Dedifferentiated amniotic fluid mesenchymal stem cell (primary cell): ENCODE measurements around the gene MCC.
"Not testable (repeated sequence)": the region's sequence is repeated elsewhere in the genome, so short reads cannot be mapped to it uniquely, and the experiment has no call there.

Experiments
- DNase-seq: peaks from one replicate; pipeline ENCODE4 v3.0.0-alpha.2; 2016; ENCODE audit errors: extremely low spot score

Gene MCC

DNA sequence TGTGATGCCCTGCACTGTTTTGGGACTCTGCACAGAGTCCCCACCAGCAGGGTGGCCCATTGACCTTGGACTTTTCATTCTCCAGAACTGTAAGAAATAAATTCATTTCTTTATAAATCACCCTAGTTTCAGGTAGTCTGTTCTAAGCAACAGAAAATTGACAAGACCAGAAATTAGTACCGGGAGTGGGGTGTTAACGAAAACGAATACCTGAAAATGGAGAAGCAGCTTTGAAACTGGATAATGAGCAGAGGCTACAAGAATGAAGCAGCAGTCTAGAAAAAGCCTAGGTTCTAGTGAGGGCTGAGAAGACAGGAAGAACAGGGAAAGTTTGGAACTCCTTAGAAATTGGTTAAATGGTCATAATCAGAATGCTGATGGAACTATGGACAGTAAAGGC is 2.1 kb upstream of the MCC start:
- DNase-seq: no peak

DNA sequence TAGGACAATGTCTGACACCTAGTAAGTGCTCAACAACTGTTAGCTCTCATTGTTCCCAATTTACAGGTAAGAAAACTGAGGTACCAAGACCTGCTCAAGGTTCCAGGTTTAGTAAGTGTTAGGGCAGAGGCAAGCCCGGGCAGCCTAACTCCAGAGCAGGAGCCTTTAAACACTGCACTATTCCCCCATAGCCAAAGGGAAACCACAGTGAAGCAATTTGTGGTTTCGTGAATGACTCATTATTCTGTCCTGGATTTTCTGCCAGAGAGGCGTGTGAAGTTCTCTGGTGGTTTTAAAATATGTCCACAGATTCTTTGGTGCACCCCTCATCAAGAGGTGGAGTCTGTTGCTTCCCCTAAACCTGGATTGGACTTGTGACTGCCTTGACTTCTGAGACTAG is 1.0 kb upstream of the MCC start:
- peak; percentile 96 for DNase-seq

DNA sequence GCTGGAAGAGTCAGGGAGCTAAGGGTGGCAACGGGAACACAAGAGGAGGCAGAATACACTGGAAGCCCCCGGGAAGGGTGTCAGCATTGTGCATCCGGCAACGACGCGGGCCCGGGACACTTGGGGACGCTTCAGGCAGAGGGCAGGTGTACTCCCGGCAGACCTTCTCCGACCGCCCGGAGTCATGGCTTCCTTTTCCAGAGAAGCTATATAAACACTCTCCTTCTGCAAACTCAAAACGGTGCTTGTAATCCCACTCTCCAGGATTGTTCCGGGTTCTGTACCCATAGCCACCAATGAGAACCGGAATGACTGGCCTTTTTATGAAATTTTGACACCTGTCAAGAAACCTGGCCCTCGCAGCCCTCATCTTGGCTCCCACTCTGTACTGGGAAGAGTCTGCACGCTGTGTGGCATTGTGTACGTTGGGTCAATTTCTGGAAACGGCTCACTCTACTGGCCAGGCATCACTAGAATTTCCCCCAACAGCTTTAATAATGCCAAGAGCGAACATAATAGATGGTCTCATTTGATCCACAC is 462 bp upstream of the MCC start:
- DNase-seq: no peak

DNA sequence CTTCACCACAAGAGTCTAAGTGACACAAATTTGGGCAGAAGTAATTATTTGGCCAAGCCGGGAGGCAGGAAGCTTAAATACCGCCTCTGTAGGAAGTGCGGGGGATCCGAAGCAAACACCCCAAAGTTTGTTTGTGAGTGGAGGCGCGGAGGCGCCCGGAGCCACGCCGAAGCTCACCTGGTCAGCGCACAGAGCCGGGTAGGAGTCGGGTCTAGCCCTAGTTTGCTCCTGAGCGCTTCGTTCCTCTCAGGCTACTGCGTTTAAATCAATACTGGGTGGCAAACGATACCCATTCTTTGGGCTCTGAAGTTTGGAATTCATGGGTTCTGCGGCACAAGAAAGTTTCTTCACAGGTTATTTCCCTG is 855 bp downstream of the MCC start:
- no peak for DNase-seq

DNA sequence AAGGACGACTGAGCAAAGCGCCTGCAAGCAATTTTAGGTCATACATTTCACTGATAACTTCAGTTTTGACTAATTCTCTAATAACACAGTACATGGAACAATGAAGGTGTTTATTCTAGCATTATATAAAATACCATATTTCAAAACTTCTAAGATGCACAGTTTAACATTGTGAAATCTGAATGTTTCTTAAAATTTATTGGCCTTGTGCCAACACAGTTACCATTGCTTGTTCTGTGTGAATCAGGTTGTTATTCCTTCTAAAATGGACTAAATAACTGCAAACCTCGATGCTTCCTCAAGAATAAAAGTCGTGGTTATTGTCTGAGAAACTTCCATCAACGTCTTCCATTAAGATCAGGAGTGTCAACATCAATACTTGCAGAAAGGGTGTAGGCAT is 8.0 kb downstream of the MCC start:
- DNase-seq: no peak

DNA sequence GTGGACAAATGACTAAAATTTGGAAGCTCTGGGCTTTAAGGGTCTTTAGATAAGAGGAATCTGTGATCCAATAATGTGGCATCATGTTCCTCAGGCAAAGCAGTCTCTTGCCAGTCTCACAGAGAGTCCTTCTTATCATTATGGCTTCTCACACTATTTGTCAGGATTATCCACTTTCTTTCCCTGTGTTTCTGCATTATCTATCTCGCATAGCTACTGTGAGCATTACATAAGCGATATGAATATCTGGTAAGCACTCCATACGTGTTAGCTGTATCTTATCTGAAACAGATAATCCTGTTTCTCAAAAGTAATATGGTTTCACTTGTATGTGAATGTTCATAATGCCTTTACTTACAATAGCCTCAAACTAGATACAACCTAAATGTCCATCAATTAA is 9.6 kb downstream of the MCC start:
- no peak for DNase-seq

DNA sequence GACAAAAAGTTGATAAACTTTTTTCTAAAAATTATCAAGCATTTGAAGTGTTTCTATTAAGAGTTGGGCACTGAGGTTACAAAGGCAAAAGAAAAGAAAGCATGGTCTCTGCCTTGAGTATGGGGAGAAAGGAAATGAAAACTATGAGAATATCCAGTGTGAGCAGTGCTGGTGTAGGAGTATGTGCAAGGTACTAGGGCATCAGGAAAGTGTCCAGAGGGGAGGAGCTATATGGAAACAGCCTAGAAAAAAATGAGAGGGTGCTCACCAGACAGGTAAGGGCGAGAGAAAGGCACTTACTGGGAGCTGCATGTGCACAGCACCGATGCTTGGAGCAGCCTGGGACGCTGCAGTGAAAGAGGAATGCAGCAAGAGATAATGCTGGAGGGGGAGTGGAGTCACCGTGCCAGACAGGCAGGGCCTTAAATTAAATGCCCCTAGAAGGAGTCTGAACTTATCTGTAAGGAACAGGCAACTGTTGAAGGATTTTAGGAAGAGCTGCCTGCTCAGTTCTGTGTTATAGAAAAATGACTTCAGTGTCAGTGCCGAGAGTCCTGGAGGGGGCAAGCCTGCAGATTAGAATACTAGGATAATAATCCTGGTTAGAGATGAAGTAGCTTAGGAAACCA is 14.0 kb downstream of the MCC start:
- DNase-seq: no peak

DNA sequence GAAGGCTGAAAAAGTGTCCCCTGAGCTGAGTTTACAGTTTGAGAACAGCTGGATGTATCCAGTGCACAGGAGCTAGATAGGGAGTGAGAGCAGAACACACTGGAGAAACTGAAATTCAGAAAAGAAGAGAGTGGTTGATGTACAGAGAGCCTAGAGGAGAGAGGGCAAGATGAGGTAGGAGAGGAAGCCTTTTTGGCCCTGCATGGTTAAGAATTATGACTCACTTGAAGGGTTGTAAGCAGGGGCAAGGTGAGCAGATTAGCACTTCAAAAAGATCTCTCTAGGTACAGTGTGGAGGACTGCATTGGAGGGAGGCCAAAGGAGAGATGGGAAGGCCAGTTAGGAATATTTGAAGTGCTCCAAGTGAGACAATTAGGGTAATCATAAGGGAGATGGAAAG is 25.2 kb downstream of the MCC start:
- no peak for DNase-seq

DNA sequence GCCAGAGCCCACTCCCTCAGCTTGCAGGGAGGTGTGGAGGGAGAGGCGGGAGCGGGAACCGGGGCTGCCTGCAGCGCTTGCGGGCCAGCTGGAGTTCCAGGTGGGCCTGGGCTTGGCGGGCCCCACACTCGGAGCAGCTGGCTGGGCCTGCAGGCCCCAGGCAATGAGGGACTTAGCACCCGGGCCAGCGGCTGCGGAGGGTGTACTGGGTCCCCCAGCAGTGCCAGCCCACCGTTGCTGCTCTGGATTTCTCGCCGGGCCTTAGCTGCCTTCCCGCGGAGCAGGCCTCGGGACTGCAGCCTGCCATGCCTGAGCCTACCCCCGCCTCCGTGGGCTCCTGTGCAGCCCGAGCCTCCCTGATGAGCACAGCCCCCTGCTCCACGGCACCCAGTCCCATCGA is 31.1 kb downstream of the MCC start:
- DNase-seq: not testable (repeated sequence)

DNA sequence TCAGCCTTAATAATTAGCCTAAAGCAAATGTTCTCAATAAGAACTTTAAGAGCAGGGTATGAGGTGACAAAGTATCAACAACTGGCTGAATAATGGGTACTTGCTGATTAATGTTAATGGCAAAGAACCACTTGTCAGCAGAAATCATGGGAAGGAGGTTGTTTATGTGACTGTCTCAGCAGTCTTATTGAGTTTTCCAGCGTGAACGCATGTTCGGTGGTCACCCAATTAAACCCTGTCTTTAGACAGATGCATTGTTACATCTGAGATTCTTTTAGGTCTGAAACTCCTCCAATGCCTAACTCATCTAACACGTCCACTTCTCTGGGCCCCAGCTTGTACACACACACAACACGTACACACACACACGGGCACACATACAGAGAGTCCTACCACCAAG is 35.3 kb downstream of the MCC start:
- no peak for DNase-seq

DNA sequence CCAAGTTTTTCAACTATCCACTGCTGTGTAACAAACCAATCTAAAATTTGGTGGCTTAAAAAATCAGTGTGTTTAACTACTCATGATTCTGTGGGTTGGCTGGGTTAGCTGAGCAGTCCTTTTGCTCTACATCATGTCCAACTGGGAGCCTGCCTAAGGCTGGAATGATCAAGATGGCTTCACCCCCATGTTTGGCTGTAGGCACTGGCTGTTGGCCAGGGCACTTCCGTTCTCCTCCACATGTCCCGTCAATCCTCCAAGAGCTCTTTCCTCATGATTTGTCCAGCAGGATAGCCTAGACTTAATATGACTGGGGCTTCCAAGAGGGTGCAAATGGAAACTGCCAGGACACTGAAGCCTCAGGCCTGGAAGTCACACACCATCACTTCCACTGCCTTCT is 36.5 kb downstream of the MCC start:
- no peak for DNase-seq

DNA sequence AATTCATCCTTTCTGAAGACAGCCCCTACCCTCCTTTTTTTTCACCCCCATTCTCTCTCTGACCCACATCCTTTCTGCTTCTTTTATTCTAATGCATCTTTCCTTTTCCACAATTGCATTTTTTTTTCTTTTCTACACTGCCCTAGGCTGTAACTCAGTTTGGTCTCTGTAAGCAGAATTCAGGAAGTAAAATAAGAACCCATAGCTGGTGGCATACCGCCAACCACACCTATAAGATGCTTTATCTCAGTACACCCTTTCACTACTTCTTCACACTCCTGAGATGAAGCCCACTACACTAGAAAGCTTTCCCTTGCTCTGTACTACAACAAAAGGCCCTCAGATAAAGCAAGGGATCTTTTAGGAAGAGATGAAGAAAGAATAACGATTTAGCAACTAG is 37.3 kb downstream of the MCC start:
- DNase-seq: no peak

DNA sequence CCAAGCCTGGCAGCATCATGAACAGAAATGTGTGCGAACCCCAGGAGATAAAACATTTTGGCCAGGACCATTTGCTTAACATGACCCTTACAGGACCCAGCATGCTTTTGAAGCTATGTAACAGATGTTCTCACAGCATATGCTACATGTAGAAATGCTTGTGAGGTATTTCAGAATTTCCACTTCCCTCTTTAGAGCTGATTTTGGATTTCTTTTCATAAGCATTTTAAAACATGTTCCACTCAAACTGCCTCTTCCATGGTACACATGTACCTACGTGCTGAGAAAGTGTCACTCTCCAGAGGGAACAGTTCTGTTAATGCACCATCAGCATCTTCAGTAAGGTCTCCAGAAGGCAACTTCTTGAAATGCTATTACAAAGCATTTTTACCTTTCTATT is 37.8 kb downstream of the MCC start:
- peak; percentile 32 for DNase-seq

DNA sequence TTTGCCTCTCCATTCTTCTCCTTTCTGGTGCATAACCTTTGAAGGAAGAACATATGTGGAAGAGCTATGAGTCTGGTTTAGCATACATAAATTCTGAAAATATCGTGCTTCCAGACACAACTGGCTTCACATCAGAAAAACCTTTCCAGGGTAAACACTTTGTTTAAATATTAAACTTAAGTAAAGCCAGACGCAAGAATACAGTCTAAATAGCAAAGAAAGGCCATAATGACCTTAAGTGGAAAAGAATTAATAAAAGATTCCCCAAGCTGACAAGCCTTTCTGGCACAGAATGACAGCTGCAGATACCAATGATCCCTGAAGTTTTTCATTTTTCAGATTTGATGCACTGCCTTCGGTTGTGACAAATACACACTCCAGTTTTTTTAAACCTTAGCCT is 40.0 kb downstream of the MCC start:
- DNase-seq: no peak

DNA sequence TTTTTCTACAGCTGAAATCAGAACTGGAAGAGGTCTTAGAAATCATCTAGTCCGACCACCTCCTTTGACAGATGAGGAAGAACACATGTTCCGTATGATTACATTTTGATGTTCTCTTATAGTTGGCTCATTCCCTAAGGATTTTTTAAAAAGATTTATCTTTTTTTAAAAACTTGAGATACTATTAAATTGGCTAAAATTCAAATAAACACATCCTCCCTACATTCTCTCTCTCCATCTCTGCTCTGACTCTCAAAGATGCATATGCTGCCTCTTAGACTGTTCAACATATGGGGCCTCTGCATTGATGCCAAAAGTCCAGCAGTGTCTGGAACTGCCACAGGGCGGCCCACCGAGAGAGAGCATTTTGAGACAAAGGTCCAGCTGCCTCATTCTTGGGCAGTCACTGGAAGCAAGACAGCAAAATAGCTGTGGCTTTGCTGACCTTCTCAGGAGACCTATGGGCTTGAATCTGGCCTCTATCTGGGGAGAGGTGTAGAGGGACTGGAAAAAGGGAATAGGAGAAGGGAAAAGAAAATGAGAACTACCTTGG is 40.7 kb downstream of the MCC start:
- DNase-seq: no peak

DNA sequence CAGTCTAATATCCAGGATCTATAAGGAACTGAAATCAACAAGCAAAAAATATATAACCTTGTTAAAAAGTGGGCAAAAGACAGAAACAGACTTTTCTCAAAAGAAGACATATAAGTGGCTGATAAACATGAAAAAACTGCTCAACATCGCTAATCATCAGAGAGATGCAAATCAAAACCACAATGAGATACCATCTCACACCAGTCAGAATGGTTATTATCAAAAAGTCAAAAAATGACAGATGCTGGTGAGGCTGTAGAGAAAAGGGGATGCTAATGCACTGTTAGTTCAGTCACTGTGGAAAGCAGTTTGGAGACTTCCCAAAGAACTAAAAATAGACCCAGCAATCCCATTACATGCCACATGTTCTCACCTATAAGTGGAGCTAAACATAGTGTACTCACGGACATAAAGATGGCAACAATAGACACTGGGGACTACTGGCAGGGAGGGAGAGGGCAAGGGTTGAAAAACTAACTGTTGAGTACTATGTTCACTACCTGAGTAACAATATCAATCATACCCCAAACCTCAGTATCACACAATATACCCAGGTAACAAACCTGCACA is 41.8 kb downstream of the MCC start:
- no peak for DNase-seq

DNA sequence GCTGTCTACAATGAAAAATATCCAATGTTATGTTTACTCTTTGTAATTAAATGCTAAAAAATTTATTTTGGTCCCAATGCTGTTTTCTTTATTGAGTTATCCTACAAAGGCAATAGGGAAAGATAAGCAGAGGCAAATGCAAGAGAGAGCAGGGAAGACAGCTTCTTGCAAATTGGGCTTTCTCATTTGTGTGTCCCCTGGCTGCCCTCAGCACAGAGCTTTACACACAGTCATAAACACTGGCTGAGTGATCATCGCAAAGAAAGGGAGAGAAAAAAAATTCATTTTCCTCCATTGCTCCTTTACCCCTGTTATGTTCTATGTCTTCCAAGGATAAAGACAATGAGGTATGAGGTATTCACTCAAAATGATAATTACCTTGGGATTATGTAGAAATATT is 51.1 kb downstream of the MCC start:
- DNase-seq: no peak

DNA sequence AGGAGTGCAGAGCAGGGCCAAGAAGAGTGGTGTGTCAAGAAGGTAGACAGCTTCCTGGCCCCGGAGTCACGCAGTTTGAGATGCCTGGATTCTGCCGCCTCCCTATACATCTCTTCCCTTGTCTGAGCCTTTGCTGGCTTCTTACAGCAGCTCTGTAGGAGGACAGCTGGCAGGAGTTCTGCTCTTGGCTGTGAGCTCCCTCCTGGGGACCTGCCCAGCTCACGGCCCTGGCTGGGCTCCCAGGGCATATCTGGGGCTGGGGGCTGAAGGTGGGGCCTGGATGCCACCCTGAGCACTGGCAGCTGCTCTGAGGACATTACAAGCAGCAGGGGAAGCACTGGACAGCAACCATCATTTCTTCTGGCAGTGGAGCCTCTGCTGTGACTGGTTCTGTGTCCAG is 52.7 kb downstream of the MCC start:
- DNase-seq: no peak

DNA sequence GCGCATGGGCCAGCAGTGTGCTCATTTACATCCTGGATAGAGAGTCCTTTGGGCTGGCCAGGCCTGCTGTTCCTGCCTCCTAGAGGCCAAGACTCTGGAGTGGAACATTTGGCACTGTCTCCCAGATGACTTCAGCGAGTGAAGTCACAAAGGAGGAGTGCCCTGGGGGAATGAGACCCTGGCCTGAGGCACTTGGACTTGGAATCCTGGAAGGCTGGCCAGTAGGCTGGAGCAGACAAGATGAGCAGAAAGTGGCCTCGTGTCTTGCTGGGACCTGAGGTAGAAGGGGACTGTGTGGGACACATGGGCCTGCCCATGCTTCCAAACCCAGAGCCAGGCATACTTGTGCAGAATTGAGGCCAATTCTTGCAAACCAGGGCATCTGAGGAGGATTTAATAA is 53.4 kb downstream of the MCC start, which contains the start of gene TSSK1B:
TSS of gene TSSK1B (minus strand) at position 101 of the 400 bp plus-strand sequence. CDS start 150 bp downstream, outside the sequence.
- DNase-seq: no peak

DNA sequence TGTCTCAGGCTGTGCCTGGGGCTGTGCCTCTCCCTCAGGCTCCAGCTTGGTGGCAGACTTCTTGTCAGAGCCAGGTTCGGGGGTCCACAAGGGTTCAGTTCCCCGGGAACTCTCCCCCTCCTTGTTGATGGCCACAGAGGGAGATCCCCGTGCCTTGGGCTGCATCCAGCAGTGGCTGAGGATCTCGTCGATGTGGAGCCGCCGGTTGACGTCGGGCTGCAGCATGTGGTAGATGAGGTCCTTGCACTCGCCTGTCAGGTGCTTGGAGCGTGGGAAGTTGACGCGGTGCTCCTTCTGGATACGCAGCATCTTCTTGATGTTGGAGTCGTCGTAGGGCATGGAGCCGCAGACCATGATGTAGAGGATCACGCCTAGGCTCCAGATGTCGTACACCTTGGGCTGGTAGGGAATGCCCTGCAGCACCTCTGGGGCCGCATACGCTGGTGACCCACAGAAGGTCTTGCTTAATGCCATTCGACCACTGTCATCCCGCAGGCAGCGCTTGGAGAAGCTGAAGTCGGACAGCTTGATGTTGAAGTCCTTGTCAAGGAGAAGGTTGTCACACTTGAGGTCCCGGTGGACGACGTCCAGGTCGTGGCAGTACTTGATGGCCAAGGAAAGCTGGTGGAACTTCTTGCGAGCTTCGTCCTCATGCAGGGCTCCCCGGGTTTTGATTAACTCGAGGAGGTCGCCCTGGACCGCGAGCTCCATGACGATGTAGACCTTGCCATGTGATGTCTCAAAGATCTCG is 54.2 kb downstream of the MCC start:
- no peak for DNase-seq

DNA sequence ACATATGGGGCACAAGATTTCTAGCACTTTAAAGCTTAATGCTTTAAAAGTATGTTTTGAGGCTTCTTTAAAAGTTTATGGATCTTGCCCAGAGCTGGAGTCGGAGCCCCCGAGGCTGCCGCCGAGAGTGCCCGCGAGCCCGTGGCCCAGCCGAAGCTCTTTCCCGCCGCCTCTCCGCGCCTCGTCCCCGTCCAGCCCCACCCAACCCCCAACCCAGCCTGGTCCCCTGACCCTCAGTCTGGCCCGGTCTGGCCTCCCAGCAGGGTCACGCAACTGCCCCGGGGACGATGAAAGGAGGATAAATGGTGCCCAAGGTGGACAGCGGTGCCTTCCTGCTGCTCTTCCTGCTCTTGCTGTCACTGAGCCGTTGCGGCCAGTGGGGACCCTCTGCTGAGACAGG is 55.2 kb downstream of the MCC start:
- no peak for DNase-seq

DNA sequence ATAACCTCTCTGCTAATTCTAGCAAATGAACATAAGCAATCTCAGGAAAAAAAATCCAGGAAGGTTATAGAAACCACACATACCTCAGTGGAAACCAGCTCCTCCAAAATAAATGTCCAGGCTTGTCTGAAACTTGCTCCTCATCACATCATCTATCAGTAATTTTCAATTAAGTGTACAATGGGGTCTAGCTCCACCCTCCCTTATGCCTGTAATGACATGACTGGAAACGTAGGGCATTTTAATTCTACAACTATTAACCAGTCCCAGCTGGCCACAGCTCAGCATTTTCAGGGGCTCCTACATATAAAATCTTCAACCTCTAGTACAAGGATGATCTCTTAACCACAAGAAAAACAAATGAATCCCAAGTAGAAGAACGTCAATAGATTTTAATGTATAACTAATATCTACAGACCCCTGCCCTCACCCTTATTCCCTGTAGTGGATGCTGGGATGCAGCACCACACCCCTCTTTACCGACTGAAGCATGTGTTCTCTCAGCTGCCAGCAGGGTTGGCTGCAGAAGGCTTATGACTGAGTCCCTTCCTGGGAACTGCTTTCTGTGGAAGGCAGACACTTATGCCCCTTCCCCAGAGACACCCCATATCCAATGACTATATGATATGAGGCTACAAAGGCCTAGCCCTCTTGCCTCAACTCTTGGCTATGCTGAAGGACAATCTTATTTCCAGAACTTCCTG is 60.2 kb downstream of the MCC start:
- no peak for DNase-seq
